ENCODE data around the gene MYH14.

MYH14 gene

GRCh38 chr19:50358483-50359327 lies 155.3 kb downstream of the MYH14 start:
- Mint-ChIP-seq H3K27me3 (ENCODE audit: low read depth) (peaks cover 7% of the 10 kb centered on the region), H3K36me3 (ENCODE audit: low read depth) (peaks cover 9% of the 10 kb centered on the region), H3K4me3 (no peak overlapping the region), H3K9me3 (no peaks in the 10 kb centered on the region), H3K27ac (no peak overlapping the region), H3K4me1 (no peaks in the 10 kb centered on the region)
- TF ChIP-seq CTCF (IDR thresholded peaks at IDR 0.05; ENCODE audit: unreplicated experiment in 3 of 3), result no peak

DNA sequence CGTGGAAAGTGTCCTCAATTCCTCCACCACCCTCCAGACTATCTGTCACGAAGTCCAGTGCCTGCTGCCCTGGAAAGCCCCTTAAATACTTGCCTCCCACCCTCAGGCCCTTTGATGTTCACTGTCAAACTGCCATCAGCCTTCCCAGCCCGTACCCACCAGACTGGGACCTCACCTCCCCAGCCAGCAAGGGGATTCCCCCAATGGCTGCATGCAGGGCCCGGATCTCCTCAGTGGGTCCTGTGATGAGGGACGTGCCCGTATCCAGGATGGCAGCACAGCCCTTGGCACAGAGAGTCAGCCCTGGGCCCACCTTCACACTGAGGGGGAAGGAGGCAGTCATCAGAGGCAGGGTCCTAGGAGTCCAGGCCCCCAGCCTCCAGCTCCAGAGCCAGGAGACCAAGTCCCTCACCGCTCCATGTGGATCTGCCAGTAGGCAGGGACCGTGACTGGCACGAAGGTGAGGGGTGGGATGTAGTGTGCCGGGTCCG lies 156.0 kb downstream of the MYH14 start:
- H3K4me3 Mint-ChIP-seq, result no peak overlapping the region
- H3K27me3 Mint-ChIP-seq (ENCODE audit: low read depth), result peaks cover 7% of the 10 kb centered on the region
- H3K4me1 Mint-ChIP-seq, result no peaks in the 10 kb centered on the region
- no peak overlapping the region for H3K27ac Mint-ChIP-seq
- H3K9me3 Mint-ChIP-seq, result no peaks in the 10 kb centered on the region
- no peak for TF ChIP-seq CTCF (IDR thresholded peaks at IDR 0.05; ENCODE audit: unreplicated experiment in 3 of 3)
- H3K36me3 Mint-ChIP-seq (ENCODE audit: low read depth), result peaks cover 9% of the 10 kb centered on the region
